ENCODE data around the gene WDR54. TPM values are rescaled to one million over a fixed set of nuclear protein-coding genes. Genes with fewer than 3 reads are reported as not detected.
"Not testable (repeated sequence)": the region's sequence is repeated elsewhere in the genome, so short reads cannot be mapped to it uniquely, and the experiment has no call there.

The WDR54 gene
- total RNA-seq, 1 experiment from 2014 or later: 54.9 TPM

- CTCF ChIA-PET; DNase-seq (ENCODE audit: low read depth, low spot score); H3K9me3 ChIP-seq (ENCODE audit: control insufficient read depth in 1 of 2, insufficient read depth in 1 of 2, low read depth in 1 of 2, low read length in 2 of 2); intact Hi-C loops (cut with micrococcal nuclease); H2AFZ ChIP-seq (ENCODE audit: low read depth, low read length, poor library complexity, severe bottlenecking); H3K9ac ChIP-seq (ENCODE audit: low read length); RAD21 ChIA-PET (ENCODE audit: low non-redundant PET in 1 of 2, low total read pairs in 2 of 2, uncharacterized antibody in 2 of 2, unreplicated experiment in 2 of 2); H4K20me1 ChIP-seq (ENCODE audit: insufficient read depth); H3K4me2 ChIP-seq (ENCODE audit: low read length); BruUV-seq (replicated peaks); H3K27me3 ChIP-seq (ENCODE audit: insufficient read depth, low read length); ATAC-seq; H3K9me2 ChIP-seq (ENCODE audit: insufficient read depth); H3K4me3 ChIP-seq (replicated peaks in 1 of 2; ENCODE audit: low read depth in 1 of 2, low read length in 2 of 2); H3K27ac ChIP-seq (ENCODE audit: low read depth, low read length): not testable (repeated sequence)
- H3K36me3 ChIP-seq (ENCODE audit: control insufficient read depth in 1 of 2, insufficient read depth in 2 of 2, low read length in 2 of 2): peaks cover 6 to 19% of the 10 kb centered on the region in 2 experiments; a peak in 2 of 4 replicates
- H3K79me2 ChIP-seq (ENCODE audit: insufficient read depth, low read length): peaks cover 29% of the 10 kb centered on the region
- TF ChIP-seq POLR2A (IDR thresholded peaks at IDR 0.05; ENCODE audit: borderline replicate concordance, extremely low read depth, insufficient read depth, insufficient read length): peak; percentile 34
- POLR2A ChIA-PET: interaction anchor here (1.6 kb wide), 1 partner anchor 20 kb away, joined by 4 read pairs; no protein-coding TSS in a partner anchor
- peaks cover 12 to 41% of the 10 kb centered on the region in 2 experiments for H3K4me1 ChIP-seq (ENCODE audit: control insufficient read depth in 1 of 2, insufficient read depth in 2 of 2, low read length in 2 of 2)
Measured at GRCh38 chr2:74460187-74460586, 38.7 kb downstream of the WDR54 start.

GRCh38 chr2:74461187-74462053 lies 39.9 kb downstream of the WDR54 start:
- no peaks in the 10 kb centered on the region for H4K20me1 ChIP-seq (ENCODE audit: insufficient read depth)
- H3K9me2 ChIP-seq (ENCODE audit: insufficient read depth): no peaks in the 10 kb centered on the region
- H3K4me2 ChIP-seq (ENCODE audit: low read length): no peak overlapping the region
- no peak overlapping the region for H3K9ac ChIP-seq (ENCODE audit: low read length)
- H3K9me3 ChIP-seq (ENCODE audit: control insufficient read depth in 1 of 2, insufficient read depth in 1 of 2, low read depth in 1 of 2, low read length in 2 of 2): no peaks in the 10 kb centered on the region
- no peak overlapping the region for H3K4me3 ChIP-seq (replicated peaks in 1 of 2; ENCODE audit: low read depth in 1 of 2, low read length in 2 of 2)
- H3K27me3 ChIP-seq (ENCODE audit: insufficient read depth, low read length): no peaks in the 10 kb centered on the region
- H3K27ac ChIP-seq (ENCODE audit: low read depth, low read length): no peak overlapping the region
- peaks cover 5 to 34% of the 10 kb centered on the region in 2 experiments for H3K4me1 ChIP-seq (ENCODE audit: control insufficient read depth in 1 of 2, insufficient read depth in 2 of 2, low read length in 2 of 2)
- DNase-seq (ENCODE audit: low read depth, low spot score) (no peak), ATAC-seq (no peak)
- peaks cover 27% of the 10 kb centered on the region for H3K79me2 ChIP-seq (ENCODE audit: insufficient read depth, low read length)
- ChIA-PET POLR2A (no interaction called here), RAD21 (ENCODE audit: low non-redundant PET in 1 of 2, low total read pairs in 2 of 2, uncharacterized antibody in 2 of 2, unreplicated experiment in 2 of 2) (no interaction called here), CTCF (interaction anchor here (1.3 kb wide), 1 partner anchor 71 kb away, joined by 5 read pairs; no protein-coding TSS in a partner anchor)
- no TSS peak for BruUV-seq (replicated peaks)
- H2AFZ ChIP-seq (ENCODE audit: low read depth, low read length, poor library complexity, severe bottlenecking): no peak overlapping the region
- intact Hi-C loops (cut with micrococcal nuclease): no loop called here
- TF ChIP-seq FOSL1 (IDR thresholded peaks at IDR 0.05; ENCODE audit: low read depth) (no peak), CBX3 (IDR thresholded peaks at IDR 0.05; ENCODE audit: low read depth) (no peak), CTCF (IDR thresholded peaks at IDR 0.05 in 2 of 3, conservative IDR thresholded peaks at IDR 0.05 in 1 of 3; ENCODE audit: borderline replicate concordance in 1 of 3, insufficient read depth in 1 of 3, low read depth in 2 of 3, low read length in 2 of 3) (peak in 2 of 3 experiments; percentile 43 to 50; a peak in 4 of 6 replicates), TCF7L2 (IDR thresholded peaks at IDR 0.05; ENCODE audit: borderline replicate concordance, extremely low read depth, insufficient read depth, insufficient read length) (no peak)
- peaks cover 6 to 19% of the 10 kb centered on the region in 2 experiments; a peak in 2 of 4 replicates for H3K36me3 ChIP-seq (ENCODE audit: control insufficient read depth in 1 of 2, insufficient read depth in 2 of 2, low read length in 2 of 2)

Data from HCT116 (cell line).